ENCODE results near the gene TRIM17.

Gene TRIM17, protein sequence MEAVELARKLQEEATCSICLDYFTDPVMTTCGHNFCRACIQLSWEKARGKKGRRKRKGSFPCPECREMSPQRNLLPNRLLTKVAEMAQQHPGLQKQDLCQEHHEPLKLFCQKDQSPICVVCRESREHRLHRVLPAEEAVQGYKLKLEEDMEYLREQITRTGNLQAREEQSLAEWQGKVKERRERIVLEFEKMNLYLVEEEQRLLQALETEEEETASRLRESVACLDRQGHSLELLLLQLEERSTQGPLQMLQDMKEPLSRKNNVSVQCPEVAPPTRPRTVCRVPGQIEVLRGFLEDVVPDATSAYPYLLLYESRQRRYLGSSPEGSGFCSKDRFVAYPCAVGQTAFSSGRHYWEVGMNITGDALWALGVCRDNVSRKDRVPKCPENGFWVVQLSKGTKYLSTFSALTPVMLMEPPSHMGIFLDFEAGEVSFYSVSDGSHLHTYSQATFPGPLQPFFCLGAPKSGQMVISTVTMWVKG

DNA sequence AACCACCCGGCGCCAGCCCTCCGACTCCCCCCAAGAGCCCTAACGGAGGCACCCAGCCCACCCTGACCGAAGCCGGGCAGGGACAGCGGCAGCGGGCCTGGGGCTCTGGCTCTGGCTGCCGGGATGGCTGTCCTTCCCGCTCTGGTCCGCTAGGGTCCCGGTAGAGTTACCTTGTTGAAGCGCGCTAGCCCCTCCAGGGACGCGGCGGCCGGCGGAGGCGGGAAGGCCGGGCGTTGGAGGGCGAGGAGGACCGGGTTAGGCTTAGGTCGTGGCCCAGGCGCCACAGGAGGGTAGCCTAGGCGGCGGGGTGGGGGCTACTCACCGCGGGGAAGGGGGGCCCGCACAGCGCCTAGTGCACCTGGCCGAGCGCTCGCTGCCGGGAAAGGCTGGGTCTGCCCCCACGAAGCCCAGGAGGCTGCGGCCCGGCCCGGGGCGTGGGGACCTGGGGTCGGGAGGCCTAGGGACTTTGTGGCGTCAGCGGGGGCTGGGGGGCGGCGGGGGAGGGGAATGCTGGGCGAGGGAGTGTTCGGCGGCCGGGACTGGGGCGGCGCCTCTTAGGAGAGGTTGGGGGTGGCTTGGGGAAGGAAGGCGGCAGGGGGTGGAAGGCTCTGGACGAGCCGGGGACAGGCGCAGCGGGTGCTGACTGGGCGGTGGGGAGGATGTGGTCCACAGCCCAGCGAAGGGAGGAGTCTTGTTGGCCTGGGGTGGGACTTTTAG lies at the start of gene TRIM17:
TRIM17 (minus strand) TSS at position 645 of the 717 bp plus-strand sequence. CDS start 1,789 bp downstream, outside the sequence.
- no peak for DNase-seq

DNA sequence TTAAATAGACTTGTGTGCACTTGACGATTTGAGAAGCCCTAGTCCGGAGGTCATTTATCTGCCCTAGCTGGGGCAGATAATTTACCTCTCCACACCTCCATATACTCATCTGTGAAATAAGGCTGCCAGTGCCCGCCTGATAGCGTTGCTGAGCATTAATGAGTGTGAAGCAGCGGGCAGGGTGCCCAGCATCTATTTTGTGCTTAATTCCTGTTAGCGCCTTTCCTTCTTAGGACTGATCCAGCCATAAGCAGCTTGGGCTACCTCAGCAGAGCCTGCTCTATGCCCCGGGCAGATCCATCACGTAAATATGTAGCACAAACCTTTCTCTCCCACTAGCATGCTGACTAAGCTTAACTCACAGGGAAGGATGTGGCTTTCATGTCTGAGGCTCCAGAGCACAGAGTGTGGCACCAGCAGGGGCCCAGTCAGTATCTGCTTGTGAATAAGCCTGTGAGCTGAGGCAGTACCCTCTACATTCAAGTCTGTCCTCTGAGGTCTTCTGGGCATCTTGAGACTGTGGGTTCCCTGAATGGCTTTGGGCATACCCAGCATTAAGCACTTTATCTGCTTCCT lies 49.0 kb upstream of the TRIM17 start:
- no peak for DNase-seq

DNA sequence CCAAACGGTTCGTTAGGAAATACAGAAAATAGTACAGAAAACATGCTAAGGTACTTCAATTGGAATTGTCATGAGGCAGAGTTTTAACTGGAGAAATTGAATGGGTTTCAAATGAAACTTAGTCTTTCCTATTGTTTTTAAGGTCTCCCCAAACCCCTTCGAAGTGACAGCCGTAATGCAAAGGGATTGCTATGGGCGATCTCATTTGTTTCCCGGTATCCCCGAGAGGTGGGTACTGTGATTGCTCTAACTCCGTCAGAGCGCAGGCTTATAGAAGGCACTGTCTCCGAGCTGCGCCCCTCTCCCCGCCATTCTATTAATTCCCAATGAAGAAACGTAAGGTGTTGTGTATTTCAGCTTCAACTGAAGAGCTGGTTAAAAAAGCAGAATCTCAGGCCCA lies 48.5 kb upstream of the TRIM17 start:
- DNase-seq = no peak

DNA sequence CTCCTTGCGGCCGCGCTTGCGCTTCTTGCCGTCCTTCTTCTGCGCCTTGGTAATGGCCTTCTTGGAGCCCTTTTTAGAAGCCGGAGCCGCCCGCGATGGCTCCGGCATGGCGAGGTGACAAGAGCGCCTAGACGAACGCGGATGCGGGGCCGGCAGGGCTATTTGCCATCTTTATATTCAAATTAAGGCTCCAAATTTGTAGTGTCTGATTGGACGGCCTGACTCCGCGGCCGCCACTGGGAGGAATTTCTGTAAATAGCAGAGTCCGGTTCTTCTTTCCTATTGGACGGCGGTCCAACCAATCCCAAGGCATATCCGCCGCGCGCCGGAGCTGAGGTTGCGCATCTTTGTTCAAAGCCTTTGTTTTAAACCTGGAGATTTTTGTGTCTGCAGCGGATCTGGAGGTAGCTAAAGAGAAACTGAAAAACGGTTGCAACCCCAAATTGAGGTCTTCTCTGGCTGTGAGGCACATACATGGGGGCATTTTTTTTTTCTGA lies 47.9 kb upstream of the TRIM17 start:
- DNase-seq = peak; percentile 93

DNA sequence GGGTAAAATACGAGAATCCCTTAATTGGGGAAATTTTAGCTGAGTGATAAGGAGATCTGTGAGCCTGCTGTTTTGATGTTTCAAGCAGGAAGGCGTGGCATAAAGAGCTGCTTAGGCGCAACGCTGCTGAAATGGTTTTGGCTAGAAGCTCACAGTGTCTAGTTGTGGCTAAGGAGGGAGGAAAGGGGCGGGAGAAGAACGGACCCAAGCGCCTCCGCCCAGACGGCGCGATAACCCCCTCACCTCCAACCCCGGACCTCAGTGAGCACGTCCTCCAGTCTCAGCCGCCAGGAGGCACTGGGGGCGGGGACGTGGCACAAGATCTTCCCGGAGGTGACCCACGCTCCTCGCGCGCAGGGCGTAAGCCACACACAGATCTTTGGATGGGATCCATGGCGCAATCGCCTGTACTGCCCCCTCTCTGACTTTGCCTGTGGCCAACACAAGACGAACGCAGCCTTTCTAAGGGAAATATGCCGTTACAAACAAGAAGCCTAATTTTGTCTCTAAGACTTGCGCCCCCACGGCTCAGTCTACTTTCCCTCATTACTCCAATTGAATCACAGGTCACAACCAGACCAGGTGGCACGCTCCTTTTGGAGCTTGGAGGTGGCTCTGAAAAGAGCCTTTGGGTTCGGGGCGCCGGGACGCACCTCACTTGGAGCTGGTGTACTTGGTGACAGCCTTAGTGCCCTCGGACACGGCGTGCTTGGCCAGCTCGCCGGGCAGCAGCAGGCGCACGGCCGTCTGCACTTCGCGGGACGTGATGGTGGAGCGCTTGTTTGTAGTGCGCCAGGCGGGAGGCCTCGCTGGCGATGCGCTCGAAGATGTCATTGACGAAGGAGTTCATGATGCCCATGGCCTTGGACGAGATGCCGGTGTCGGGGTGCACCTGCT lies 47.1 kb upstream of the TRIM17 start:
- no peak for DNase-seq

DNA sequence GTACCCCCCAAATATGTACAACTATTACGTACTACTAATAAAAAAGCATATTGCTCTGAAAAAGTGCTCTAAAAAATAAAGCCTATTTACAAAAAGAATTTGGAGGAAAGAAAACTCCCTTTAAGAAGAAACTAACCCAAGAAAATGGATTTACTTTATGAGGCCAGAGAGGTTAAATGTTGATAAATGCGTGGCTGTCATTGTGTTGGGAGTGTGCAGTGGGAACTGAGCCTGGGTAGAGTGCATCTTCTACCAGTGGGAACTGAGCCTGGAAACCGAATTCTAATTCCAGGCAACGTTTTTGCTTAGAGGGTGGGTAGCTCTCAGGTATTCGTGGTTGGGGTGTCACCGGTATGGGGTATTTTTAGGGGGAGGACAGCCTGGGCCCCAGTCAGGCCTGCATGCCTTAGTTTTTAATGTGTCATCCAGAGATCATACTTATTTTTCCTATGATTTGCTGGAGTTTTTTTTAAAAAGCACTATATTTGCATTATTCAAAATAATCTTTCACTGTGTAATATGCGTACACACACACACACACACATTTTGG lies 46.4 kb upstream of the TRIM17 start:
- DNase-seq = no peak

DNA sequence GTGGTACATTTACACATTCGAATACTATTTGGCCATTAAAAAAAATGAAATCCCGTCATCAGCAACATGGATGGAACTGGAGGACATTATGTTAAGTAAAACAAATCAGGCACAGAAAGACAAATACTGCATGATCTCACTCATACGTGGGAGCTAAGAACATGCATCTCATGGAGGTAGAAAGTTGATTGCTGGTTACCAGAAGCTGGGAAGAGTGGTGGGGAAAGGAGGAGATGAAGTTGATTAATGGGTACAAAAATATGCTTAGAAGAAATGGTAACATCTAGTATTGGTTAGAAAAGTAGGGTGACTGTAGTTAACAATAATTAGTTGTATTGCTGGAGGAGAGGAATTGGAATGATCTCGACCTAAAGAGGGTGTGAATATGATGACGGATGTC lies 45.9 kb upstream of the TRIM17 start:
- no peak for DNase-seq

DNA sequence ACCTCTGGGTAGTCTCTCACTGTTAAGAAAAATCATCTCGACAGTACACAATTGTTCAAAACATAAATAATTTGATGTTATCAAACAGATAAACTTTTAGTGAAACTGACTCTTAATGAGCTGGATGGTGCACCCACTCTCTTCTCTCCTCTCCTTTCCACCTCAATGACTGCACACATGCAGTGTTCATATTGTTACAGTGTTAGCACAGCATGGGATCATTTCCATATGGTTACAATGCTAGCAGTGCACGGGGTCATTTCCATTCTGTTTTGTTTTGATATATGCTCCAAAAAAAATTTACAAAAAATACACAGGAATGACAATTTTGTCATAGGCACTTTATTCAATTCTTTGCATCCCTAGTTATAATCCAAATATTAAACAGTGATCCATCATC lies 44.2 kb upstream of the TRIM17 start:
- no peak for DNase-seq

DNA sequence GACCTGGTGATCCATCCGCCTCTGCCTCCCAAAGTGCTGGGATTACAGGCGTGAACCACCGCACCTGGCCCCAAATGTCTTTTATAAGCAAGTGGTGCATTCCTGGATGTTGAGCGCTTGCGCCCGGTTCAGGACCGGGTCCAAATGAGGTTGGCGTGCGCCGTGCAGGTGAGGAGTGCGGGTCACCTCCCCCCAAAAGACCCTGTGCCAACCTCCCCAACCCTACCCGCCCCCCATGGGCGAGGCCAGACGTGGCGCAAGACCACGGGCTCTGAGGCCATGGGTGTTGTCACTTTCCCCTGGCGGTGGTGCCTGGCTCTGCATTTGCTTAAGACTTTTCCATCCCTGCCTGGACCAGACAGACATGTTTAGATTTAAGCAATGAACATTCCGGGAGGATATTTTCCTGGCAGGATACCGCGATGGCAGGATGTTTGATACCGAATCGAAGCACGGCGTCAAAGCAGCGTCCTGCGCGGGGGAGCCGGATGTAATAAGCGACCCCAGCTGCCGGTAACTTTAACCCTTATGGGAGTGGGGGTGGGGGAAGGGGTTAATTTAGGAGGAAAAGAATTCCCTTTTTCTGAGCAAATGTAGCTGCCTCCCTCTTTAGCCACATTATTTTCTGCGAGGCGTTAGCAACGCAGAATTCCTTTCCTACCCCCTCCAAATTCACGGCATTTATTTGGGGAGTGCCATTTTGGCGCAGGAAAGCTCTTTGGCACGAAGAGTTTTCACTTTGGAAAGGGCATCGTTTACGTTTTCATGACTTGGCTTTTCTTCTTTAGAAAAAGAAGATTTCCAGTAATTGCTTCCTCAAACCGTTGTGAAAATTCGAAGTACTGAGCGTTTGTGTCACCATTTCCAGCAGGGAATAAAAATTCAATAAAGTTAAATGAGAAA lies 42.7 kb upstream of the TRIM17 start:
- DNase-seq = peak; percentile 72

DNA sequence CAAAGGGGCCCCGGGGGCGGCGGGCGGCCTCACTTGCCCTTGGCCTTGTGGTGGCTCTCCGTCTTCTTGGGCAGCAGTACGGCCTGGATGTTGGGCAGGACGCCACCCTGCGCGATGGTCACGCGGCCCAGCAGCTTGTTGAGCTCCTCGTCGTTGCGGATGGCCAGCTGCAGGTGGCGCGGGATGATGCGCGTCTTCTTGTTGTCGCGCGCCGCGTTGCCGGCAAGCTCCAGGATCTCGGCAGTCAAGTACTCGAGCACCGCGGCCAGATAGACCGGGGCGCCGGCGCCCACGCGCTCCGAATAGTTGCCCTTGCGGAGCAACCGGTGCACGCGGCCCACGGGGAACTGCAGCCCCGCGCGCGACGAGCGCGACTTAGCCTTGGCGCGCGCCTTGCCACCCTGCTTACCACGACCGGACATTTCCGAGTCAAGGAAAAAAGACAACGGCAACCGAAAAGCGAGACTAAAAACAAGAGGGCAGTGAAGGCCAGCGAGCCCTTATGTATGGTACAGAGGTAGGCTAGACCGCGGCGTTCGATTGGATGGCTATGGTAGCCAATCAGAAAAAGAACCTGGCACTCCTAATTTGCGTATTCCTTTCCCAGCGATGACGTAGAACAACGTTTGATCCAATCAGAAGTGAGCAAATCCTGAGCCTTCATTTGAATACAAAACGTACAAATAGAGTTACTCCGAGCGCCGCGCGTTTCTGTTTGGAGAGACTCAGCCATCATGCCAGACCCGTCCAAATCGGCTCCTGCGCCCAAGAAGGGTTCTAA lies 40.9 kb upstream of the TRIM17 start:
- peak; percentile 98 for DNase-seq

DNA sequence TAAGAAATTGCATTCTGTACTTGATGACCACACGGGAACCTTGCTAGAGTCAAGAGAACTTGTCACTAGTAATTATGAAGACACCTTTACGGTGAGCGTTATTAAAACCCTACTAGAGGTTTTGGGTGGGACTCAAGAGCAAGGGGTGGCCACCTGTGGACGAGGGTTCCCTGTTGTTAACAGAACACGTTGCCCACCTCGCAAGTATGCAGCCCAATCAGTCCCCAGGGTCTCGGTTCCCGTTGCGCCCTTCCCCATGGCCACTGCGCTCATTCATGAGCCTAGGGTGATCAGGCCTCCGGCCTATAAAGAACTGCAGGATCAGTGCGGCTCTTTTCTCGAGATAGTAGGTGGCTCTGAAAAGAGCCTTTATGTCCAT lies 40.3 kb upstream of the TRIM17 start:
- DNase-seq = no peak

DNA sequence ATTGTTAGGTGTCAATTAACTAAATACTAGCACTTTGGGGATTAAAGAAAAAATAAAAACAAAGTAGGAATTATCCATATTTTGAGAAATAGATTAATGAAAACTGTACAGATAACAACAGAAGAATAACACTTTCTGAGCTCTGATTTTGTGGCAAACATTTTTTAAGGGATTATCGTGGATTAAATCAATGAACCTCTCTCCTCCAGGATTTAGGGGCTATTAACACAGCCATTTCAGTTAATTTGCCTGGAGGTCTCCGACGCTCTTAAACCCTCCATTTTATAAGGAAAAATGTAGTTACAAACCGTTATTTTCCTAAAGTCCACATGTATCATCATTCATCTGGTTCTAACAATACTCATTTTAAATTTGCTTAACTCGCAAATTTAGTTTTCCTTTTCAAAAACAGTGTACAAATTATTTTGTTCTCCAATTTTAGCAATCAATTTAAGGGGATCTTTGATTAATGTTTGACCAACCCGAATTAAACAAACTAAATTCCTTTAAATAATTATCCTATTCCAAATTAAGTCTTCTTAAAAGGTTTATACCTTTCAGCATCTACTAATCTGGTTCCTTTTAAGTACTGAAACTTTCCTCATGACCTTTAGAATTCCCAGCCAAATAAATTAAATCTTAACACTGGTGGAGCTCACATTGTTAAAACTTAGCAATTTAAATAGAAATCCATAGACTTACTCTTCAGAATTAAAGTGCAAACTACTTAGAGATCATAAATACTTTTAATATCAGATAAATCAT lies 39.8 kb upstream of the TRIM17 start:
- no peak for DNase-seq

DNA sequence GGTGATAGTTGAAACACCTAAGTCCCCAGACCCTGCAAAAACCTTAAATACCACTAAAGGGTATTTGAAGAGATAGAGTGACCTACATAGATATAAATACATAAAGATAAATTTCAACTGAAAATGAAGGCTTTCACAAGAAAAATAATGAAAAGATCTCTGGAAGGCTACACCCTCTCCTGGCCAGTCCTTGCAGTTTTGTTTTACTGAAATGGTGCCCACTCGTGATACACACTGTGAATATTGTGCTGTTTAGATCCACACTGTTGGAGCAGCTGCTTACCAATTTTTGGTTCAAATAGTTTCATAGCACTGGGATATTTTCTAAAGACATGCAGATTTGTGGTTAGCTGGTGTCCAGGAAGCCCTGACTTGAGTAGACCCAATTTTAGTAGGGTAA lies 39.1 kb upstream of the TRIM17 start:
- DNase-seq = no peak

DNA sequence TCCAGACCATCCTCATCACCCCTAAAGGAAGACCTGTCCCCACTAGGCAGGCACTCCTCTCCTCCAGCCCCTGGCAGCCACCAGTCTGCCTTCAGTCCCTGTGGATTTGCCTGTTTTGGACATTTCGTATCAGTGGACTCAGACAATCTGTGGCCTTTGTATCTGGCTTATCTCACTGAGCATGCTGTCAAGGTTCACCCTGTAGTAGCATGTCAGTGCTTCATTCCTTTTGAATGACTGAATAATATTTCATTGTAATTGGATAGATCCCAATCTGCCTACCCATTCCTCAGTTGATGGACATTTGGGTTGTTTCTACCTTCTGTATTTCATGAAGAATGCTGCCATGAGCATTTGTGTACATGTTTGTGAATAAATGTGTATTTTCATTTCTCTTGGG lies 37.6 kb upstream of the TRIM17 start:
- DNase-seq = no peak

DNA sequence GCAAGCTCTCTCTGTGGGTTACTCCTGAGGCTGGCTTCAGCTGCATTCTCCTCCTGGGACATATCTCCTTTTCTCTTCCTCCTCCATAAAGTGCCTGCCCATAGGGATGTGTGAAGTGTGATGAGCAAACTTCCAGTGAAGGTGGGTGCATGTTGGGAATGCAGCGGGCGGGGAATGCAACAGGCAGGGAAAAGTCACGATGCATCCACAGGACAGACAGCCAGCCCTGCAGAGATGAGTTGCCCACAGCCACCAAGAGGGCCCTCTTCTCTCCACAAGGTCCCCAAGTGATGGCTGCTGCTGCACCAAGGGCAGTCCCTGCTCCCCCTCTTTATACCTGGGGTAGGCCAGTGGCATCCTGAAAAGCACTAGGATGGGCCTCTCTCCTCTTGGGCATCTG lies 37.0 kb upstream of the TRIM17 start:
- no peak for DNase-seq

DNA sequence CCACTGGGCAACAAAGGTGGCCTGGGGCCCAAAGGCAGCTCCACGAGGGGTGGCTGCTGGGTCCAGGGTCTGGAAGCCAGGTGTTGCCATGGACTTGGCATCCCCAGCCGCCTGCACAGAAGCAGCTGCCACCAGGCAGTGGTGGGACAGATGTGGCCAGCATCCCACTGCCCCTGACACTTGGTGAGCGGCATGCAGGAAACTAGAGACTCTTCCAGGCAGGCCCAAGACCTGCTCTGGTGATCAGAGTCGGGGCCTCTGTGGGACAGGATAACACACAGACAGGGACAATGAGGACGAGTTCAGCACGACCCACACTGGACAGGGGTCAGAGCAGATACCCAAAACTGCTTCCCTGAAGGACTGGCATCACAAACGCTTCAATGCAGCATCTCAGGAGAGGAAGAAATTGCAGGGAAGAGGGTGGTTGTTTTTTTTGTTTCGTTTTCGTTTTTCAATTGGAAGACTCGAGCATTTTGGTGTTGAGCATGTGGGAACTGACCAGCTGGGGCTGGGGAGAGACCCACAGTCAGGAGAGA lies 36.4 kb upstream of the TRIM17 start:
- no peak for DNase-seq

DNA sequence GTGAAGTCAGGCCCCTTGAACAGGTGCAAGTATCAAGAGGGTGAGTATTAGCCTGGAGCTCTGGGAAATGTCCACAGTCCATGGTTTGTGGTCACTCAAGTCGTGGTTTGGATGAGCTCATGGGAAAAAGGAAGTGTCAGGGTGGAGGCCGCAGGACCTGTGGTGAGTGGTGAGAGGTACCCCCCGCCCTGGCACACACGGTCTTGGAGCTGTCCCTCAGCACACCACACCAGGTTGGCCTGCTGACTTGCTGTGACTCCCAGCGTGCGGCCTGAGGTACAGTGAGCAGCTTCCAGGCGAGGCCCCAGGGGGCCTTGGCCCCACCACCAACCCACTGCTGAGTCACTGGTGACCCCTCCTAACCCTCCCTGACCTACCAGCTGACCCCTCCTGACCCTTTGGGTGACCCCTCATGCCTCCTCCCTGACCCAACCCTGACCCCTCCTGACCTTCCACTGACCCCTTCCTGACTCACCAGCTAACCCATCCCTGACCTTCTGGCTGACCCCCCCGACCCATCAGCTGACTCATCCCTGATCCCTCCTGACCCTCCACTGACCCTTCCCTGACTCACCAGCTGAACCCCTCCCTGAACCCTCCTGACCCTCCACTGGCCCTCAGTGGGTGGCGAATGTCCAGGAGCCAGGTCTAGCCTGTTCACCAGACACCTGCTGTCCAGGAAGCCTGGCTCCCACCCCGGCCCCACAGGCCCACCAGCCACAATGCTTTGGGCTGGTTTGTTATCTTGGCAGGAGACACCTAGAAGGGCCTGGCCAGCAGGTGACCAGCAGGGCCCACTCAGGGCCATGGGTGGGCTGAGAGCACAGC lies 35.7 kb upstream of the TRIM17 start:
- DNase-seq = no peak

DNA sequence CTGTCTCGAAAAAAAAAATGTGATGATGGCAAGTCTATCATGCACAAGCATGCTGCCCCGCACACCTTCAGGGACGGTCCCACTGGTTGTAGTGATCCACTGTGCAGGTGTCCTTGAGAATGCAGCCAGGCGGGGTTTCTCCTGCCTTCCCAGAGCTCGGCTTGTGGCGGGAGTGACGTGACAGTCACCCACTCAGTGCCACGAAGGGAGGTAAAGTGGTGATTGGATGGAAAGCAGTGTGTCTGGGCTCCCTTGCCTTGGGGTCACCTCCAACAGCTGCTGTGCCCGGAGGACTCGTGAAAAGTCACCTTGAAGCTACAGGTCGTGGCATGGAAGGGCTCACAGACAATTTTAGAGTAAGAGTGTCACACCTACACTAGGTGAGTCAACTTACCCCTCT lies 33.5 kb upstream of the TRIM17 start:
- no peak for DNase-seq
